NB4 (cell line): ENCODE data around the gene KISS1R.

Experiments used
- POLR2A ChIP-seq: IDR thresholded peaks from 2 replicates; pipeline ENCODE4 v1.6.1; 2011; ENCODE audit warnings: mild to moderate bottlenecking; ENCODE audit not compliant: insufficient read length; ENCODE audit errors: extremely low read depth
- TF ChIP-seq, protein P1 (sequence below): IDR thresholded peaks from one replicate; pipeline ENCODE4 v1.5.1; 2012; ENCODE audit warnings: low read depth, low read length

DNA sequence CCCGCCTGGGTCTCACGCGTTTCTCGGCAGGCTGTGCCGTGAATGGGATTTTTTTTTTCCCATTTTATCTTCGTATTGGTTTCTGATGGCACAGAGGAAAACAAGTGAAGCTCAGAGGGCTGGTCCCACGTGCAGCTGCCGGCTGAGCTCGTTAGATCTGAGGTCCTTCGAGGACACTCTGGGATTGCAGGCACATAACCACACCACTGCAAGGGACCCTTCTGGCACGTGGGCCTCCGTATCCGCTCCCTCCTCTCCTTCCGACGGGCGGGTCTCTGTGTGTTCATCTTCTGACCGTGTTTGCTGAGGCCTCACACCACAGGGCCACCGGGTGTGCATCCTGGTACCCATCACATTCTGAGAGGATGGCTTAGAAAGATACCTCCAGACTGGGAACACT, 41.0 kb upstream of the KISS1R start:
- TF ChIP-seq, protein P1, sequence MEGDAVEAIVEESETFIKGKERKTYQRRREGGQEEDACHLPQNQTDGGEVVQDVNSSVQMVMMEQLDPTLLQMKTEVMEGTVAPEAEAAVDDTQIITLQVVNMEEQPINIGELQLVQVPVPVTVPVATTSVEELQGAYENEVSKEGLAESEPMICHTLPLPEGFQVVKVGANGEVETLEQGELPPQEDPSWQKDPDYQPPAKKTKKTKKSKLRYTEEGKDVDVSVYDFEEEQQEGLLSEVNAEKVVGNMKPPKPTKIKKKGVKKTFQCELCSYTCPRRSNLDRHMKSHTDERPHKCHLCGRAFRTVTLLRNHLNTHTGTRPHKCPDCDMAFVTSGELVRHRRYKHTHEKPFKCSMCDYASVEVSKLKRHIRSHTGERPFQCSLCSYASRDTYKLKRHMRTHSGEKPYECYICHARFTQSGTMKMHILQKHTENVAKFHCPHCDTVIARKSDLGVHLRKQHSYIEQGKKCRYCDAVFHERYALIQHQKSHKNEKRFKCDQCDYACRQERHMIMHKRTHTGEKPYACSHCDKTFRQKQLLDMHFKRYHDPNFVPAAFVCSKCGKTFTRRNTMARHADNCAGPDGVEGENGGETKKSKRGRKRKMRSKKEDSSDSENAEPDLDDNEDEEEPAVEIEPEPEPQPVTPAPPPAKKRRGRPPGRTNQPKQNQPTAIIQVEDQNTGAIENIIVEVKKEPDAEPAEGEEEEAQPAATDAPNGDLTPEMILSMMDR, result no peak
- TF ChIP-seq POLR2A, result no peak
